ENCODE measurements around the gene SLC15A1.

DNA sequence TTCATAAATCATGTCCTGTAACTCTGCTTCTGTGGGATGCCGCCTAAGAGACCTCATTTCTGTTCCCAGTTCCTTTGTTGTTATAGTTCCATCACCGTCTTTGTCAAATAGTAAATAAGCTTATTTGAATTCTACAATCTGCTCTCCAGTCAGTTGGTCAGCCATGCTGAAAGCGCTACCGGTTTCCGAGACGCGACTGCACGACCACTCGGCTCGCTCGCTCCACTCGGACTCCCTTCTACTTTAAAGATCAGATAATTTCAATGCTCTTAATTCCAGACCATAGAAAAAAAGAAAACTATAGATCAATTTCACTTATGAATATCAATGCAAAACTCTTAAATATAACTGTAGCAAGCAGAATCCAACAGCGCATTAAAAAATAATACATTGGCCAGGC is 111.4 kb downstream of the SLC15A1 start:
- TF ChIP-seq SMC3 (IDR thresholded peaks at IDR 0.05) (no peak), CBX8 (IDR thresholded peaks at IDR 0.05) (no peak), MAZ (IDR thresholded peaks at IDR 0.05; ENCODE audit: borderline replicate concordance, low read depth, low read length) (no peak), RNF2 (IDR thresholded peaks at IDR 0.05; ENCODE audit: borderline replicate concordance, low read depth) (no peak), JUNB (IDR thresholded peaks at IDR 0.05) (no peak), POLR2A (IDR thresholded peaks at IDR 0.05; ENCODE audit: low read length) (no peak)
- TF ChIP-seq, protein P1, sequence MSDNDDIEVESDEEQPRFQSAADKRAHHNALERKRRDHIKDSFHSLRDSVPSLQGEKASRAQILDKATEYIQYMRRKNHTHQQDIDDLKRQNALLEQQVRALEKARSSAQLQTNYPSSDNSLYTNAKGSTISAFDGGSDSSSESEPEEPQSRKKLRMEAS (IDR thresholded peaks at IDR 0.05), result no peak
- TF ChIP-seq, protein P2, sequence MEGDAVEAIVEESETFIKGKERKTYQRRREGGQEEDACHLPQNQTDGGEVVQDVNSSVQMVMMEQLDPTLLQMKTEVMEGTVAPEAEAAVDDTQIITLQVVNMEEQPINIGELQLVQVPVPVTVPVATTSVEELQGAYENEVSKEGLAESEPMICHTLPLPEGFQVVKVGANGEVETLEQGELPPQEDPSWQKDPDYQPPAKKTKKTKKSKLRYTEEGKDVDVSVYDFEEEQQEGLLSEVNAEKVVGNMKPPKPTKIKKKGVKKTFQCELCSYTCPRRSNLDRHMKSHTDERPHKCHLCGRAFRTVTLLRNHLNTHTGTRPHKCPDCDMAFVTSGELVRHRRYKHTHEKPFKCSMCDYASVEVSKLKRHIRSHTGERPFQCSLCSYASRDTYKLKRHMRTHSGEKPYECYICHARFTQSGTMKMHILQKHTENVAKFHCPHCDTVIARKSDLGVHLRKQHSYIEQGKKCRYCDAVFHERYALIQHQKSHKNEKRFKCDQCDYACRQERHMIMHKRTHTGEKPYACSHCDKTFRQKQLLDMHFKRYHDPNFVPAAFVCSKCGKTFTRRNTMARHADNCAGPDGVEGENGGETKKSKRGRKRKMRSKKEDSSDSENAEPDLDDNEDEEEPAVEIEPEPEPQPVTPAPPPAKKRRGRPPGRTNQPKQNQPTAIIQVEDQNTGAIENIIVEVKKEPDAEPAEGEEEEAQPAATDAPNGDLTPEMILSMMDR (IDR thresholded peaks at IDR 0.05), result no peak

All from A549 (cell line).